ENCODE measurements around the gene NKAP. TPM values are rescaled to one million over a fixed set of nuclear protein-coding genes. Genes with fewer than 3 reads are reported as not detected.

Gene NKAP
- total RNA-seq, 1 experiment from 2014 or later = 7.3 TPM

DNA sequence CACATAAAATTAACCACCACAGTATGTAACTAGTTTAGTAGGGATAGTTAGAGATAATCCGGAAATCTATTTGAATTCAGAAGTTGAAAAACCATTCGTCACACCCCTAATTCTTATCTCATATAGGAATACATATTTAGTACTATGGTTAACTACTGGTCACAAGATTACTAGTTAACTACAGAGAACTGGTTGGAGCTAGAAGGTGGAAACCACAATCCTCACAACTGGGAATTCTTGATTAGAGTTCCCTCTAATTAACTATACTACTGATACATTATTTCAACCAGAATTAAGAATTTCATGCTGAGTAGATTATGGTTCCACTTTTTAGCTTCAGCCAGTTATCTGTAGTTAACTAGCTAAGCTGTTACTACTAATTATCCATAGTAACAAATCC is 39.9 kb upstream of the NKAP start:
- H4K20me1 ChIP-seq (ENCODE audit: control insufficient read depth, insufficient read depth, insufficient read length) = no peaks in the 10 kb centered on the region
- H3K27ac Mint-ChIP-seq = no peak overlapping the region
- no CpG with 5 or more reads among the region's 2 CpGs for WGBS (ENCODE audit: extremely low coverage, insufficient read length, low lambda C conversion rate)
- H3K36me3 Mint-ChIP-seq (ENCODE audit: insufficient read depth in 1 of 3, low read depth in 3 of 3) = no peaks in the 10 kb centered on the region; a peak in 2 of 7 replicates
- H3K9ac ChIP-seq (ENCODE audit: extremely low read depth, insufficient read length, low read length) = no peak overlapping the region
- no peak overlapping the region for H3T11ph ChIP-seq (ENCODE audit: low read length)
- H3K4ac ChIP-seq (ENCODE audit: low read depth, low read length) = no peak overlapping the region
- no peak overlapping the region for H4K8ac ChIP-seq (replicated peaks; ENCODE audit: insufficient read length, low read depth, low read length)
- H3K79me2 ChIP-seq (ENCODE audit: insufficient read depth, low read length) = no peaks in the 10 kb centered on the region
- no peak overlapping the region for H4K5ac ChIP-seq (ENCODE audit: insufficient read length, low read depth, low read length)
- H3K9me3 Mint-ChIP-seq = peaks cover 35 to 39% of the 10 kb centered on the region in 2 experiments
- H2BK15ac ChIP-seq (ENCODE audit: low read depth, low read length) = no peak overlapping the region
- H4K91ac ChIP-seq (ENCODE audit: insufficient read length, low read depth, low read length) = no peak overlapping the region
- peaks cover 0 to 2% of the 10 kb centered on the region in 2 experiments; a peak in 1 of 4 replicates for H3K4me1 Mint-ChIP-seq
- no peak overlapping the region for H2BK5ac ChIP-seq (ENCODE audit: insufficient read length, low read length)
- DNase-seq = no peak
- TF ChIP-seq CTCF (conservative IDR thresholded peaks at IDR 0.05) = no peak
- H2AK5ac ChIP-seq (ENCODE audit: insufficient read length, low read length) = no peak overlapping the region
- H3K27ac ChIP-seq (ENCODE audit: insufficient read length, low read depth, low read length) = no peak overlapping the region
- H2BK12ac ChIP-seq (ENCODE audit: insufficient read length, low read depth, low read length) = no peak overlapping the region
- H3K79me1 ChIP-seq (ENCODE audit: insufficient read depth, low read depth, low read length, poor library complexity, severe bottlenecking) = no peaks in the 10 kb centered on the region
- no peak overlapping the region for H3K56ac ChIP-seq (ENCODE audit: insufficient read length, low read depth, low read length)
- no peak overlapping the region for H2BK120ac ChIP-seq (ENCODE audit: low read depth, low read length, poor library complexity, severe bottlenecking)
- H3K9me3 ChIP-seq (ENCODE audit: control insufficient read depth, low read depth, low read length) = peaks cover 7% of the 10 kb centered on the region
- no peak overlapping the region for H3K4me2 ChIP-seq (ENCODE audit: insufficient read depth, insufficient read length, low read length)
- H3K14ac ChIP-seq (ENCODE audit: insufficient read depth, low read length) = no peak overlapping the region
- H3K18ac ChIP-seq (ENCODE audit: insufficient read length, low read depth, low read length) = no peak overlapping the region
- H3K27me3 ChIP-seq (ENCODE audit: insufficient read depth, low read length) = peaks cover 9% of the 10 kb centered on the region; the same call in 1 of the 2 replicates
- no peak overlapping the region for H3K23ac ChIP-seq (ENCODE audit: insufficient read length, low read depth, low read length)
- H3K4me1 ChIP-seq (ENCODE audit: insufficient read depth, low read length) = no peaks in the 10 kb centered on the region
- H3K4me3 Mint-ChIP-seq = no peak overlapping the region
- H2AFZ ChIP-seq (ENCODE audit: low read length) = no peak overlapping the region
- H3K23me2 ChIP-seq (ENCODE audit: insufficient read length, low read depth, low read length, poor library complexity, severe bottlenecking) = no peaks in the 10 kb centered on the region
- peaks cover 55% of the 10 kb centered on the region for H3K27me3 Mint-ChIP-seq (ENCODE audit: low read depth)
- no peak overlapping the region for H2BK20ac ChIP-seq (ENCODE audit: low read depth, low read length, poor library complexity, severe bottlenecking)

Data from H9 (cell line).